Hypothalamus (tissue), 51 donors: ENCODE results near the gene SLC12A9.

ENCODE experiments used
- DNase-seq, 51 donors: peaks; one replicate each; lab custom pipeline; 2025; lab: John Stamatoyannopoulos, UW

SLC12A9 gene

GRCh38 chr7:100860702-100861615, 8.4 kb downstream of the SLC12A9 start:
- DNase-seq: no peak

- DNase-seq: no peak
Measured at GRCh38 chr7:100861616-100861985, 9.1 kb downstream of the SLC12A9 start.

- peak in 9 of 51 donors; percentile 5 to 26 (median 14) for DNase-seq
Measured at GRCh38 chr7:100863406-100863950, 11.0 kb downstream of the SLC12A9 start.

- peak in 1 of 51 donors; percentile 3 for DNase-seq
Measured at GRCh38 chr7:100864263-100864845, 11.8 kb downstream of the SLC12A9 start.

GRCh38 chr7:100865372-100865911, 12.9 kb downstream of the SLC12A9 start:
- DNase-seq: peak in 1 of 51 donors; percentile 31

- peak; percentile 40 to 94 (median 74) for DNase-seq
Measured at GRCh38 chr7:100865938-100866728, 13.6 kb downstream of the SLC12A9 start.

- no peak for DNase-seq
Measured at GRCh38 chr7:100866729-100867039, 14.2 kb downstream of the SLC12A9 start.

GRCh38 chr7:100867040-100867775, 14.7 kb downstream of the SLC12A9 start, which contains the start of gene TRIP6:
Gene TRIP6, plus strand, starts transcription at chr7:100867387. Its CDS starts 111 bp downstream, at chr7:100867498.
- DNase-seq: peak in 50 of 51 donors; percentile 12 to 92 (median 71)

GRCh38 chr7:100867776-100868485, 15.4 kb downstream of the SLC12A9 start:
- DNase-seq: peak in 2 of 51 donors; percentile 5 to 9

GRCh38 chr7:100873599-100874299, 21.2 kb downstream of the SLC12A9 start:
- no peak for DNase-seq

- DNase-seq: peak in 1 of 51 donors; percentile 16
Measured at GRCh38 chr7:100874300-100874576, 21.7 kb downstream of the SLC12A9 start.

- peak; percentile 75 to 99 (median 96) for DNase-seq
Measured at GRCh38 chr7:100874577-100875355, 22.3 kb downstream of the SLC12A9 start, which contains the start of gene SRRT. Gene SRRT, plus strand, starts transcription at chr7:100875103. Its CDS starts 488 bp downstream, at chr7:100875591.

- peak in 3 of 51 donors; percentile 52 to 63 (median 57) for DNase-seq
Measured at GRCh38 chr7:100875356-100875751, 22.8 kb downstream of the SLC12A9 start.

- DNase-seq: no peak
Measured at GRCh38 chr7:100878013-100878412, 25.5 kb downstream of the SLC12A9 start.

- no peak for DNase-seq
Measured at GRCh38 chr7:100878685-100879084, 26.2 kb downstream of the SLC12A9 start.

GRCh38 chr7:100879685-100880261, 27.3 kb downstream of the SLC12A9 start:
- peak in 25 of 51 donors; percentile 6 to 75 (median 32) for DNase-seq

- DNase-seq: peak in 12 of 51 donors; percentile 22 to 47 (median 33)
Measured at GRCh38 chr7:100880645-100881044, 28.1 kb downstream of the SLC12A9 start.
